ENCODE measurements around the gene KRTAP17-1. TPM values are rescaled to one million over a fixed set of nuclear protein-coding genes. Genes with fewer than 3 reads are reported as not detected.
"Not testable (repeated sequence)": the region's sequence is repeated elsewhere in the genome, so short reads cannot be mapped to it uniquely, and the experiment has no call there.

KRTAP17-1 gene
- not detected for polyA plus RNA-seq (2013, experiment 1 of 2; ENCODE audit: insufficient read length)
- polyA plus RNA-seq (2013, experiment 2 of 2; ENCODE audit: insufficient read length): not detected

- DNase-seq: no peak
Observed at GRCh38 chr17:41315204-41315794, at the start of gene KRTAP17-1. TSS of gene KRTAP17-1 (minus strand) at chr17:41315710. CDS start at chr17:41315650, 60 bp downstream.

GRCh38 chr17:41363881-41364280 is 48.4 kb upstream of the KRTAP17-1 start:
- no peak for DNase-seq

GRCh38 chr17:41360296-41360995 is 44.9 kb upstream of the KRTAP17-1 start:
- DNase-seq: peak; percentile 64

DNA sequence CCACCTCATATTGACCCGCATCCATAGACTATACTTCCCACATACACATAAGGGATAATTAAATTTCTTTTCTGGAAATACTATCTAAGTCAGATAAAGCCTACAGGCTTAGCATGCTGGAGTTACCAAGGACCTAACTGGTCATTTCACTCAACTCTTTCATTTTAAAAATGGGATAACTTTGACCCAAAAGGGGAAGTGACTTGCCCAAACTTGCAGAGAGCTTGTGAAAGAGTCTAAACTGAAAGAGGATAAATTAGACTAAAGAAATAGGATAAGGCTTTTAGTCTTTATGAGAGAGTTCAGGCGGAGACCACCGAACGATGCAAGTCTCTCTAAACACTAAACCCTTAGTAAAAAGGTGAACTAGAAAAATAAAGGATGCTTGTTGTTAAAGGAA is 39.0 kb upstream of the KRTAP17-1 start:
- DNase-seq: no peak

GRCh38 chr17:41352597-41353366 is 37.3 kb upstream of the KRTAP17-1 start:
- DNase-seq: no peak

GRCh38 chr17:41351177-41351576 is 35.7 kb upstream of the KRTAP17-1 start:
- no peak for DNase-seq

DNA sequence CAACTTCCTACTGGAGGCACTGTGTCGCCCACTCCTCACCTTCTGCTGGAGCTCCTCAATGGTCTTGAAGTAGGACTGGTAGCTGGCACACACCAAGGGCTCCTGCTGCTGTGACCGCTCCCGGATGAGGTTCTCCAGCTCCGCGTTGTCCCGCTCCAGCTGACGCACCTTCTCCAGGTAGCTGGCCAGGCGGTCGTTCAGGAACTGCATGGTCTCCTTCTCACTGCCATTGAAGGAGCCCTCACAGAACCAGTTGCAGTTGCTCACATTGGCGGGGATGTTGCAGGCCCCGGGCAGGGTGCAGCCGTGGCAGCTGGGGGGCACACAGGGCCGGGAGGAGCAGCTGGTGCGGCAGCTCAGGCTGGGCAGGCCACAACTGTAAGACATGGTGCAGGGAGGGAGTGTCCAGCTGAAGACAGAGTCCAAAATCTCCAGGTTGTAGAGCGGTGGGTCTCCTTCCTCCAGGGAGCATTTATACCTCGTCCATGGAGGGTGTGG is 34.9 kb upstream of the KRTAP17-1 start, which contains the start of gene KRT33A:
Gene KRT33A, minus strand, starts transcription at position 448 of the 498 bp plus-strand sequence. Its CDS starts 61 bp downstream, at position 387.
- DNase-seq: not testable (repeated sequence)

- DNase-seq: no peak
Observed at GRCh38 chr17:41347869-41348760, 32.6 kb upstream of the KRTAP17-1 start.

GRCh38 chr17:41346421-41346820 is 30.9 kb upstream of the KRTAP17-1 start:
- DNase-seq: not testable (repeated sequence)

DNA sequence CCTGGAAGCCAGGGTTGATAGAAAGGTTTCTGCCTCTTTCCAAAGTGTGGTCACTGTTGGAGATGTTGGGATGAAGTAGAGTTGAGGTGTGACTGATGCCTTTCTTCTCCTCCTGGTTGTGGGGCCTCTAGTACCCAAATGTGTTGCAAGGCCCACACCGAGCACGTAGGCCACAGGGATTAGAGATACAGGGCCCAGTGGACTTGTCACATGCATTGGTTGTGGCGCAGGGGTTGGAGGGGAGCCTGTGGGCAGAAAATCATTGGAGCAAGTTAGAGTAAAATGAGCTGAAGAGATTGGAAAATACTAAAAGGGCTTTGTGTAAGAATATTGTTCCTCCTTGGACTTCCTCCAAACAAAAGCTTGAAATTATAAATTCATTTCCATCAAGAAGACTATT is 30.5 kb upstream of the KRTAP17-1 start:
- DNase-seq: no peak

DNA sequence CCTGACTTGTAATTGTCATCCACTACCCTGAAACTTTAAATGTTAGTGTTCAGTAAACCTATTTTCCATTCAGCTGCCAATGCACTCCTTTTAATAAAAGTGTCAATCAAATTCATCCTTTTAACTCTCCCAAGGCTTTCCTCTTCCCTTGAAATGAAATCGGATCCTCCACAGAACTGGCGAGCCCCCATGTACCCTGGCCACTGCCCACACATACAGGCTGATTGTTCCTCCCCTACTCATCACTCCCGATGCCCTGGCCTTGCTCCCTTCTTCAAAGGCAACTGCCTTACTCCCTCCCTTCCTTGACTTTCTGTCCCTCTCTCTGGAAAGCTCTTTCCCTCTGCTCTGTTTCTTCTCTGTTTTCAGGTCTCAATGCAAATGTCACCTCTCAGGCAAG is 27.5 kb upstream of the KRTAP17-1 start:
- no peak for DNase-seq

DNA sequence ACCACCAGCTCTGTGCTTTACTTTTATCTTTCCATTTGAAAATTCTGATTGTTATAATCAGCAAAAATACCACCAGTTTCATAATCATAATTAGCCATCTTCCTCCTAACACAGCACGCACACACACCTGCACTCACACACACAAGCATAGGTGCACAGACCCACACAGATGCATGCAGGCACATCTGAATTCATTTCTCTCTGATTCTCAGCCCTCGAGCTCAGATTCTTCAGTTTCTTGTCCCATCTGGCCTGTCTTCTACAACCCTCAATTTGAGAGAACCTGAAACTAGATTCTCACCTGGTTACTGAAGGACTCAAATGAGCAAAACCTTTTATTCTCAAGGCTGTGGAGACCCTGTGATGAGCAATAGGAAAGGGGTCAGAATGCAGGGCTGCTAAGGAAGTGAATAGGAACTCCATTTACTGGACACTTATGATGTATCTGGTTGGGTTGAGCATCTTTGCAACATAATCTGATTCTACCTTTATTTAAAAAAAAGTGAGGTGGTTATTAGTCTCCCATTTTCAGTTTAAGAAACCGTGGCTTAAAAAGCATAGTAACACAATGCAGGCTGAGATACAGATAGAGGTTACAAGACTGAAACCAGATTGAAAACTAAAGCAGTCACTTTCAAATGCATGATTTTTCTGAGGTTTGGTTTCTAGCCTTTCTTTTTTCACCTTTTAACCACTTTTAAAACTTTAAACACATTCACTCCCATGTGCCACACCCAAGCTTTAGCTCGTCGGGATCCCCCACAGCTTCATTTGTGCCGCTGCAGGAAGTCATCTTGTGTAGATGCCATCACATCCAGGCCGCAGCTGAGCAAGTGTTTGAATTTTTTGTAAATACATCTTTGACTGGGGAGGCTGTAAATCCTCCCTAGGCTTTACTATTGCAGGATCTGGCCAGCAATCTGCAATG is 25.7 kb upstream of the KRTAP17-1 start:
- DNase-seq: no peak

- no peak for DNase-seq
Observed at GRCh38 chr17:41340494-41340893, 25.0 kb upstream of the KRTAP17-1 start.

- DNase-seq: no peak
Observed at GRCh38 chr17:41339571-41340172, 24.2 kb upstream of the KRTAP17-1 start.

GRCh38 chr17:41338961-41339485 is 23.5 kb upstream of the KRTAP17-1 start:
- DNase-seq: no peak

DNA sequence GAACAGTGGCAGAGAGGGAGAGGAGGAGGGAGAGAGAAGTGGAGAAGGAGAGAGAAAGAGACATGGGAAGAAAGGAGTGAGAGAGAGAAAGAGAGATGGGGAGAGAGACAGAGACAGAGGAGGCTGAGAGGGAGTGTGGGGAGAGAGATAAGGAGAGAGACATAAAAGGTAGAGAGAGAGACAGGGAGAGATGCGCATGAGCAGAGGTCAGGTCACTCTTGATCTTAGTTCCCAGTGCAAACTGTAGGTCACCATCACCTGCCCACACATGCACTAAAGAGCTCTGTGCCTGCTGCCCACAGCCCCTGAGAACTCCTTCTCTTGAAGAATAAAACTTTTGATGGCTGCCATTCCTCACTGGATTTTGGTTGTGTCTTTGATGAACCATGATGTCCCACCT is 20.2 kb upstream of the KRTAP17-1 start:
- no peak for DNase-seq

DNA sequence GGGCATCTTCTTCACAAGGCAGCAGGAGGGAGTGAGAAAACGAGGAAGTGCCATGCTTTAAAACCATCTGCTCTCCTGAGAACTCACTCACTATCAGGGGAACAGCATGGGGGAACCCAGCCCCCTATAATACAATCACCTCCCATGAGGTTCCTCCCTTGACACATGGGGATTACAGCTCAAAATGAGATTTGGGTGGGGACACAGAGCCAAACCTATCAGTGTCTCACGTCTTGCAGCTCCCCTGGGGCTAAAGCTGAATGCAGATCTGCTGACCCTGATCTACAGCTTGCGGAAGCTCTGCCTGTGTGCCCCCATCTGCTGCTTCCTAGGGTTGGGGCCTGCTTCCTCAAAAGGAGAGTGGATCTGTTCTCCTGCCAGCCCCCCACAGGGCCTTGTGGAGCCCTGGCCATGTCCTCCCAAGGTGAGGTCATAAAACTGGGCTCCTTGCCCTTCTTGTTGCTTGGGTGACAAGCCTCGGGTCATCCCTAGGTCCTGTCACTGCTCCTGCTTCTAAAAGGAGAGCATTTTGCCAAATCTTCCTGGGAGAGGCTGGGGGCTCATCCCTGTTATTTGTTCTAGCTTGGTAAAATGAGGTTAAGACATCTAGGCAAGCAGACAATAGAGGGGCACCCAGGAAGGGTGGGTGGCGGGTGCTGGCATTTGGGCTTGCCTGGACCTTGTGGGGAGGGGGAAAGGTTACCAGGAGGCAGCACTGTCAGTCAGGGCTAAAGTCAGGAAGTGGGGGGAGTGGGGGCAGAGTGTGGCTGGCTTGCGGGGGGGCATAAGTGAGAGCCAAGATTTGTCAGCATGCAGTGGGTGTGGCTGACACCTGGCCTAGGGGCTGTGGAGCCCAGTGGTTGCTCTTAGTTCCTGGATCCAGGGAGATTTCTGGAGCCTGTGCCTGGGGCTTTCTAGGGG is 19.1 kb upstream of the KRTAP17-1 start:
- DNase-seq: no peak

DNA sequence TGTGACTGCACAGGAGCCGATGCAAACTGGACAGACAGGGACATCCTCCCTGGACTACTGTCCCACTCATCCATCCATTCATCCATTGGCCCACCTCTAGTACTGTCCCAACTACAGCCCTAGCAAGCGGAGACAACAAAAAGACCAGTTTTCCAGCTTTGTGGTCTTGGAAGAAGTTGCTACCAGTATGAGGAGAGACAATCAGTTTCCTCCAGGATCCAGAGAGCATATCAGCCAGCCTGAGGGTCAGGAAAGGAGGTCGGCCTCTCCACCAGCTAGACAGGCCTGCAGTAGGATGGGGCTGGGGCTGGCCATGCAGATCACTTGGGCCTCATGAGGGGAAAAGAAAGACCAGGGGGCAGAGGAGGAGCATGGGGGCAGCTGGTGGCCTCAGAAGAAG is 18.3 kb upstream of the KRTAP17-1 start:
- DNase-seq: no peak

GRCh38 chr17:41333098-41333497 is 17.6 kb upstream of the KRTAP17-1 start:
- no peak for DNase-seq
